Cardiac septum (tissue), 1 donor: Measurements from ENCODE around the gene EIF2AK3. TPM values are rescaled to one million over a fixed set of nuclear protein-coding genes. Genes with fewer than 3 reads are reported as not detected.

Experiments
- DNase-seq: peaks from one replicate; pipeline ENCODE4 v3.0.0-alpha.2; 2020; ENCODE audit warnings: low spot score
- intact Hi-C: fragments of 100-400 bp; cut with DNase I; formaldehyde crosslinking; loops from one replicate; pipeline ENCODE4 v1.14.0; 2022
- total RNA-seq: library from RNA; stranded (reverse); fragmentation: NEBNext Ultra II Directional; extraction: Animal tissue kit (Norgen Biotek cat#: 25700); gene quantifications from one replicate; pipeline ENCODE4 v1.2.1, GENCODE V29; 2021
- donor health status: DM: no; HTN: no; CAD: no.

The EIF2AK3 gene
- total RNA-seq, 1 donor from 2014 or later: 20.7 TPM

DNA sequence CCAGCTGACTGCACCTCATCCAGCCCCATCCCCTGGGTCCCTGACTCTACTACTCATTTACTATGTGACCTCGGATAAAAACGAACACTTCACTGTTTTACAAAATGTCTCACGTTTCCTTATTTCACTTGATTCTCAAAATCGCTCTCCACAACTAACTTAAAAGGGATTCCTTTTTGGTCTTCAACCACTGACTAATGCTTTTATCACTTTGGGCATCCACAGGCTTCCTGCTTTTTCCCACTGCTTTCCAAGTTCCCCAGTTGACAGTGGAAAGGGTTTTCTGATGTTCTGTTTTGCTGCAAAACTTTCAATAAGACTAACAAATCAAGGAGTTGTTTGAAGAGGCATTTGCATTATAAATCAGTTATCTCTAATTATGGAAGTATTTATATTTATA lies 24.1 kb downstream of the EIF2AK3 start:
- intact Hi-C loops: no loop called here
- no peak for DNase-seq

DNA sequence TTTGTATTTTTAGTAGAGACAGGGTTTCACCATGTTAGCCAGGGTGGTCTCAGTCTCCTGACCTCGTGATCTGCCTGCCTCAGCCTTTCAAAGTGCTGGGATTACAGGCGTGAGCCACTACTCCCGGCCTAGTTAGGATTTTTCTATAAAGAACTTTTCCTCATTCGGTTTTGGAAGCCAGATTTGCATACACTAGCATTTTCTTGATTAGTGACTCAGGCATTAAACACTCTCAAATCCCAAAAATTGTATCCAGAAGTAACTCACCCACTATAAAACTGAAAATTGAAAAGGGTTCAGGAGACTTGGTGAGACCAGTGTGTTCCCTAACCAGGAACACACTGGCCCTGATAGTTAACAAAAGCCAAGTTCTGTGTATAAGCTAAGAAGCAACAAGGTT lies 25.2 kb downstream of the EIF2AK3 start:
- DNase-seq: no peak
- intact Hi-C loops: no loop called here

DNA sequence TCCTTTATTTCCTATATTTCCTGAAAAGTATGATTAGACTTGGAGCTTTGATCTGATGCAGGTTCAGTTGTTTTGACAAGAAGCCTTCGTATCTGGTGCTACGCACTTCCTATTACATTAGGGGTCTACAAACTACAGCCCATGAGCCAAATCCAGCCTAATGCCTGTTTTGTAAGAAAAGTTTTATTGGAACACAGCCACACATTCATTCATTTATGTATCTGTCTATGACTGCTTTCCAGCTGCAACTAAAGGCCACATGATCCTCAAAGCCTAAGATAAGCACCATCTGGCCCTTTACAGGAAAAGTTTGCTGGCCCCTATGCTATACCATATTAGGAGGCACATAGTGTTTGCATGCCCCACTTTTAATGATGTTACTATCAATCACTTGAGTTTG lies 26.0 kb downstream of the EIF2AK3 start:
- DNase-seq: no peak
- intact Hi-C loops: loop anchor here (2.0 kb wide), 2 partner anchors 26 to 58 kb away; partner anchors contain the start of gene EIF2AK3

DNA sequence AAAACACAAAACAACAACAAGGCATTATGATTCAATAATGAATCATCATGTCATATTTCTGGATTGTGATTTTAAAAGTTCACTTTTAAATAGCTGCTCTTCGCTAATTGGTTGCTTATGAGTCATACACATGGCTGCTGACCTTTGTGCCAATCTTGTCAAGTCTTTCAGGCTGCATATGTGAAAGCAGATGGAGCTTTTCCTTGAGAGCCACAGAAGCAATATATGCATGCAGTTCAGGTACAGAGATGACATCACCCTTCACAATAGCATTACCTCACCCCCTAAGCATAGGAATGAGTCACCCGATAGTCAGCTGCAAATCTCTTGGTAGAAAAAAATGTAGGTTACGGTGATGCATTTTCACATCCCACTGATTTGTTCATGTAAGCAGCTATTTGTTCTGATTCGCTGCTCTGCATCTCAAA lies 27.2 kb downstream of the EIF2AK3 start:
- no peak for DNase-seq
- intact Hi-C loops: loop anchor here (2.0 kb wide), 2 partner anchors 27 to 59 kb away; partner anchors contain the start of gene EIF2AK3

DNA sequence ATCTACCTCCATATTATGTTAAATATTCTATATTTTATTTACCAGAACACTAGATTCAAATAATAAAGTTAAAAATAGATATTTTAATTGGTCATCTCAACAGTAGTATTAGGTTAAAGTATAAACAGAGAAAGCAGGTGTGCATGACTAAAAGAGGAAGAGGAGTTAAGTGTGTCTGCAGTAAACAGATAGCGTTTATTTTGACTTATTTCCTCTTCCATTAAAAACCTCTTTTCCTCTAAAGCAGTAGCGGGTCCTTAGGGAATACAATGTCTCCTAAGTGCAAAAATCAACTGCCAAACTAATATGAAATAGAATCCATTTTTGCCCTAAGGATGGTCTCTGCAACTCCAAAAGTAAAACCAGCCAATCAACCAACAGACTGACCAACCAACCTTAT lies 27.7 kb downstream of the EIF2AK3 start:
- intact Hi-C loops: no loop called here
- DNase-seq: no peak

DNA sequence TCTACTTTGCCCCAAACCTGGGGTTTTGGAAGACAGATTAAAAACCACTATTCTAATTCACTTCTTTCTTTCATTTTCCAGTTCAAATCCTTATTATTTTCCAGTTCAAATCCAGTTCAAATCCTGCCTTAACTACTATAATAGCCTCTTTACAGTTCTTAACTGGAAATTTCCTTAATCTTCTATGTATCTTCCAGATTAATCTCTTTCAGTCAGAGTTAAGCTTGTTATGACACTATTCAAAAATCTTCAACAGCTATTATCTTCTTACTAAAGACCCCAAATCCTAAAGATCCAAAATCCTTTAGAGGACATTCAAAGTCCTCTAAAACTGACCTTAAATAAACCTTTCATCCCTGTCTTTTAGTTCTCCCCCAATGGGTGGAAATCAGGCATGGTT lies 30.1 kb downstream of the EIF2AK3 start:
- intact Hi-C loops: no loop called here

DNA sequence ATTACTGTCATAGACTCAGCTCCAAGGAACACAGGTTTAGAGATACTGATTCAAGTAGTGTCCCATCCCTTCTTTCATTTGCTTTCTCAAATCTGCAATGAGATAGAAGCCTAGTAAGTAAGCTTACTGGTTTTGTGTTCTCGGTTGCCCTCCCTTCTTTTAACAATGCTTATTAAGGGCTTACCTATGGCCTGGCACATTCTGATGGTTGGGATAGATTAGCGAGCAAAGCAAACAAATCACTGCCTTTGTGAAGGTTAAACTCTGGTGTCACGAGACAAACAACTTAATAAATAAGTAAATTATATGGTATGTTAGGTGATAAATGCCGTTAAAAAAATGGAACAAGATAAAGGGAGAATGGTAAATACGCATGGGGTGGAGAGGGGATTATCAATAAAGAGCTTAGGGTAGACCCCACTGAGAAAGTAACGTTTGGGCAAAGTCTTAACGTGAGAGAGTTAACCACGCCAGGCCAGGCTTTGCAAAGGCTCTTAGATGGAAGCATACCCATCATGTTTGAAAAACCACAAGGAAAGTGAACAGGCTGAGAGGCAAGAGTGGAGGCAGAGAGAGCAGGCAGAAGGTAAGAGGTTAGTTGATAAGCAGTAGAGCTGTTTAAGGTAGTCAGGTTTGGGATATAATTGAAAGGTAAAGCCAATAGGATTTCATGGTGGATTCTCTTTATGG lies 31.0 kb downstream of the EIF2AK3 start:
- intact Hi-C loops: no loop called here
- DNase-seq: no peak

More for the DNA sequence above, 30.1 kb downstream of the EIF2AK3 start:
- no peak for DNase-seq

DNA sequence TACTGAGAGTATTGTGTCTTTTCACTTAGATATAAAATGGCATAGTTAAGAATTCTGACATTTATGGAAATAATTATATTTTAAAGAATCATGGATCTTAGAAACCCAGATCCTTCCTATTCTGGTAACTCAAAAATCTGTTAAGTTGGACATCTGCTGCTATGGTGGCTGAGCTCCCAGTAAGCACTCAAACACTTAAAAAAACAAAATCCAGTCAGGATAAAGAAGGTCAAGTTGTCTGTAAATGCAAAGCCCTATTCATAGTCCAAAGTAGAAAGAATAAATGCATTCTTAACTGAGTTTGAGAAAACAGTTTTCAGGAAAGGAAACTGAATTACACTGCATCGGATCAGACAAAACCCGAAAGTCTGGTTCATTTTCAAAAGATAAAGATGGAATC lies 35.6 kb downstream of the EIF2AK3 start:
- intact Hi-C loops: loop anchor here (1.0 to 5.0 kb wide), 2 partner anchors 36 to 80 kb away; partner anchors contain the start of gene EIF2AK3
- no peak for DNase-seq

DNA sequence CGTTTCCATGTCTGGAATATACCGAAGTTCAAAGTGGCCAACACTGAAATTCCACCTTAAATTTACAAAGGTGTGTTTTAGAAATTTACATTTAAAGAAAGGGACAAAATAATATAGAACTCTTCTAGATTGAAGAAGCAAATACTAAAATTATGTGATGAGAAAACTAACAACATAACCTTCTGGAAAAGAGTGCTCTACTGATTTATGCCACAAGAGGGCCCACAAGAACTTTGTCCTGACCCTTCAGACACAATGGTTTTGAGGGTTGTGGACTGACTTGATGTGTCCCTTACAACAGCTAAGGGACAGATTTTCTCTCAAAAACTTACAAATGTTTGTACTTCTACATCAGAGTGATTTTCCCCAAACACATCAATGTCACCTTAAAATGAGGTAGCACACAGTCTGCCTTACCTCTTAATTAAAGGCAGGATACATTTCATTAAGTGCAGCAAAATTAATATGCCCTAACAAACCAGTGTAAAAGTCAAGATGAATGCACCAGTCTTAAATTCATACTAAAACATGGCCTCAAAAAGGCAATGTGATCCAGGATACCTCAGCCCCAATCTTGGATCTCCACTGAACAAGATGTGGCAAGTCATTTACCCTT lies 36.2 kb downstream of the EIF2AK3 start:
- no peak for DNase-seq

DNA sequence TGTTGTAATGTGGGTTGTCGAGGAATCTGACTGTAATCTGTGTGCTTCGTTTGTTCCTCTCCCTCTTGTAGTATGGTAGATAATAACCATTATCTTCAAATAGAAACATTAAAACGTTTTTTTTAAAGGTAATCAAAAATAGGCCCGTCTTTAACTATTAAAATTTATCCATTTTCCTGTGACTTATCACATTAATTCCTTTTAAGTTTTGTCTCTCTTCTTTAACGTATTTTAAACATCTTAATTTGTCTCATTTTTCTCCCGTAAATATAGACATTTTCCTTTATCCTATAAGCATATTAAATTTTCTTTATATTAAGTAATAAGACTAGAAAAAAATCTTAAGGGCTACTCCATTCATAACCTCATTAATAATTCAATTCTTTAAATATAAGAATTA lies 41.3 kb downstream of the EIF2AK3 start:
- intact Hi-C loops: no loop called here

More for the DNA sequence above, 36.2 kb downstream of the EIF2AK3 start:
- intact Hi-C loops: loop anchor here (1.0 to 5.0 kb wide), 2 partner anchors 36 to 80 kb away; partner anchors contain the start of gene EIF2AK3

DNA sequence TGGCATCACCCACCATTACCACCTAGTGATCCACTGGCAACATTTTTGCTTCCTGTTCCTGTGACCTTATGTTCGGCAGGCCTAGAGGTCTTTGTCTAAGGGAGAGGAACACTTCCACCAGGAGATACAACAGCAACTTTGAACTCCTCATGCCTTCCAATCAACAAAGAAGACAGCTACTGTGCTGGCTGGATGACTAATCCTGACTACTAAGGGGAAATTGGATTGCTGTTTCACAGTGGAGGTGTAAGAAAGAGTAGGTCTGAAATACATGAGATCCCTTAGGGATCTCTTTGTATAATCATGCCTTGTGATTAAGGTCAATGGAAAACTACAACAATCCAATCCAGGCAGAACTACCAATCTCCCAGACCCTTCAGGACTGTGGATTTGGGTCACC lies 45.2 kb downstream of the EIF2AK3 start:
- DNase-seq: no peak
- intact Hi-C loops: no loop called here

More for the DNA sequence above, 41.3 kb downstream of the EIF2AK3 start:
- DNase-seq: no peak

DNA sequence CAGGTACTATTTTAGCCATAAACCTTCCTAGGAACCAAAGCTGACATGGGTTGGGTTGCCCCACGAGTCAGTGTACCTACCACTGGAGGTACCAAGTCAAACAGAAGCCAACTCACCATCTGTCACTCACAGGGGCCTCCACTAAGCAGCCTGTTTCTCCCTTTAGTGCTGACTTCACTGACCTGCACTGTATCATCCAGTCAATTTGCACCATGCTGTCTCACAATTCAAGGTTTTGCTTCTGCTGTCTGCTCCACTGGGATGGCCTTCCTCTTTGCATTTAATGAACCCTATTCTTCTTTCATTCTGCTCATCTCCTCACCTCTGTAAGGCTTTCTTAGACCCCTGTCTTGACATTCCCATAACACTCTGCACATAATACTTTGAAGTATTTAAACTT lies 47.2 kb downstream of the EIF2AK3 start:
- intact Hi-C loops: no loop called here
- DNase-seq: no peak

DNA sequence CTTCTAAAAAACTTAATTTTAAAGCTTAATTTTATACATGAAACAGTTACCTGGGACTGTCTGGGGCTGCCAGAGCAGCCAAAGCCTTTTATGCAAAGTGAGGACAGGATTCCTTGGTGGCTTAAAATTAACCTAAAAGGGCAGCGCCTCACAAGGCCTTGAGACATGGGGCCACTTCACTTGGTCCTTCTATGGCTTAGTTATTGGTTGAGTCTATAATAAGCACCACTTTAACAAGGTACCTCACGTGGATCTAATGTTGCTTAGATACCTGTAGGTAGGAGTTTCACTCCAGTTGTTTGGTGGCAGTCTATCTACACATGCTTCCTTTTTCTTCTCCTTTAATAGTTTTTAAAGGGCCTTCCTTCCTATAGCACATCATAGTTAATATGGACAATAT lies 51.6 kb downstream of the EIF2AK3 start:
- intact Hi-C loops: no loop called here
- no peak for DNase-seq

DNA sequence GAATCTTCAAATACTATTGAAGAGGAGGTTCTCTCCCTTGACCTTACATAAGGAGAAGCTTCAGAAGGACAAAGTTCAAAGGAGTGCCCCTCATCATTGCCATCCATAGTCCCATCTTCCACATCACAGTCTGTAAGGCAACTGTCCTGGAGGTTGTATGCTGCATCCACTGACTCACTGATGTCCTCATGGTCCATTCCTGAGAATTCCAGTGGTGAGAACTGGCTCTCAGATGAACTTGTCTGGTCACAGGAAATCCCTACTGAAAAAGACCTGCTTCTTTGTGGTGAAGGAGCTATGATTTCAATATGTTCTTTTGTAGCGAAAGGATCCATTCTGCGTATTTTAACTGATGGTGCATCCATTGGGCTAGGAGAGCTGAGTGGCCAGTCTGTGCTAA lies 52.2 kb downstream of the EIF2AK3 start:
- intact Hi-C loops: no loop called here
- DNase-seq: no peak

DNA sequence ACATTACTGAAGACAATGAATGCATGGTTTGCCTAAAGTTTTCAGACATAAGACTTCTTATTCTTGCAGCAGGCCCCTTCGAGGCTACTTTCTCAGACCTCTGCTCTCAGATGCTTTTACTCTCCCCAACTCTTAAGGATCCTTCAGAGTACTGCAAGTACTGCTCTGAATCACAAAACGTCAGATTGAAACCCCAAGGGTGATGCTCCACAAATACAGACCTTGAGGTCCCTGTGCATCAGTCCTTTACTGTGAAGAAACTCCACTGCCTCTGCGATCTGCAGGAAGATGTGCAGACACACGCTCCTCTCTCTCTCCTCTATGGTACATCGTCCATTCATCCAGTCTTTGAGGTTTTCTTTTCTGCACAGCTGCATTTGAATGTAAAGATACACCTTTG lies 52.8 kb downstream of the EIF2AK3 start:
- intact Hi-C loops: no loop called here
- no peak for DNase-seq

DNA sequence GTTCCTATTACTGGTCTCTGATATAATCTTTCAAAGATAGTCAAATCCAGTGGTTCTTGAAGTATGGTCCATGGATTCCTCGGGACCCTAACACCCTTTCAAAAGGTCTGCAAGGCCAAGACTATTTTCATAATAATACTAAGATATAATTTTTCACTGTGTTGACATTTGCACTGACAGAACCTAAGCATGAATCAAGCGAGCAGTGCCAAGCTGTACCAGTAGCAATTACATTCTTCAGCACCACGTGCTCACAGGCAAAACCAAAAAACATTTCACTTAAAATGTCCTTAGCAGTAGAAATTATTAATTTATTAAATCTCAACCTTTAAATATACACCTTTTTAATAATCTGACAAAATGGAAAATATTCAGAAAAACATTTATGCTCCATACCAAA lies 59.1 kb downstream of the EIF2AK3 start:
- intact Hi-C loops: no loop called here
- no peak for DNase-seq

DNA sequence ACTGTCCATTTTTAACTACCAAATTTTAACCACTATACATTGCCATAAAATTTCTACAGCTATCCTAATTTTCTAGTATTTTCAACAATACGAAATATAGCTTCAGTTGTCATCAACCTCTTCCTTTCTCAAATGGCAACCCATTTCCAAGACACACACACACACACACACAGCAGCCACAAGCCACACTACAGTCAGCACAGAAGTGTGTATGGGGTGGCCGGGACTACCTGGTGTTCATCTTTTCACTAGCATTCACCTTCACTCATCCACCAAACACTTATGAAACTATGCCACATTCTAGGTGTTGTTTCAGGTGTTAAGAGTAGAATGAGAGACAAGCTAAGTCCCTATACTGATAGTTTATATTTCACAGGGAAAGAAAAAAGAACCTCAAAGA lies 62.9 kb downstream of the EIF2AK3 start:
- DNase-seq: no peak
- intact Hi-C loops: no loop called here

DNA sequence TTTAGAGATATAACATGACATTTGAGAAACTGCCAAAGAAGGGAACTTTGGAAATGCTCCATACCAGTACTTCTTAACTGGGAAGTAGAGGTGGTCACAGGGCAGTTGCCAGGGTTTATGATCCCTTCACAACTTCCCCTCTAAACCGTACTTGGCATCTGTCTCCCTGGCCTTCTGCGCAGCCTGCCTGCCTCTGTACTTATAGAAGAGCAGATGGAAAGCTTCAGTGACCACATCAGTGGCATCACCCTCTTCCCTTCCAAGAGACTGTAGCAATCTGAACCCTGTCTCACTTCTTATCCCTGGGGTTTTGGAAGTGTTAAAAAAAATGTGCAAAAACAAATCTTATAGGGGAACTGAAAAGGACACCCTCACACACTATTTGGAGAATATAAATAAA lies 64.1 kb downstream of the EIF2AK3 start:
- intact Hi-C loops: no loop called here
- no peak for DNase-seq

DNA sequence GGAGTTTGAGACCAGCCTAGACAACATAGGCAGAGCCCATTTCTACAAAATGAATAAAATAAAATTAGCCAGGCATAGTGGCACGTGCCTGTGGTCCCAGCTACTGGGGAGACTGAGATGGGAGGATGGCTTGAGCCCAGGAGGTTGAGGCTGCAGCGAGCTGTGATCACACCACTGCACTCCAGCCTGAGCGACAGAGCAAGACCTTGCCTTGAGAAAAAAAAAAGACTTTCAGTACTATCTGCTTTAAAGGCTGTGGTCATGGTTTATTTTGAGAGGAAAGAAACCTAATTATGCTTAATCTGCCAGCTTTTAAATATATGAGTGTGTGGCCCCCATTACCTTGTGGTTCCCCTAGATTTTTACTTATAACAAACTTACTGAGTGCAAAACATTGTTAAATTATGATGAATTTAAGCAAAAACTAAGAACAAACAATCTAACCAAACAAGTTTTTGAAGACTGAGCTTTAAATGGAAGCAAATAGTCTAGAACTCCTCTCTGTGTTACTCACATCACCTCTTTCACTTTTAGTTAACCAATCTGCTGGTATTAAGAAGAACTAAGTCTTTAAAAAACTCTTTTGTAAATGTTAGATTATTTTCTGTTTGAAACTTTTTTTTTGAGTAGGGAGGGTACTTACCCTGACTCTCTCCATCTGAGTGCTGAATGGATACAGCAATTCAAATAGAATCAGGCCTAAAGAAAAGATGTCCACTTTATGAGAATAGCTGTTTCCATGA lies 65.4 kb downstream of the EIF2AK3 start:
- intact Hi-C loops: no loop called here
- no peak for DNase-seq

DNA sequence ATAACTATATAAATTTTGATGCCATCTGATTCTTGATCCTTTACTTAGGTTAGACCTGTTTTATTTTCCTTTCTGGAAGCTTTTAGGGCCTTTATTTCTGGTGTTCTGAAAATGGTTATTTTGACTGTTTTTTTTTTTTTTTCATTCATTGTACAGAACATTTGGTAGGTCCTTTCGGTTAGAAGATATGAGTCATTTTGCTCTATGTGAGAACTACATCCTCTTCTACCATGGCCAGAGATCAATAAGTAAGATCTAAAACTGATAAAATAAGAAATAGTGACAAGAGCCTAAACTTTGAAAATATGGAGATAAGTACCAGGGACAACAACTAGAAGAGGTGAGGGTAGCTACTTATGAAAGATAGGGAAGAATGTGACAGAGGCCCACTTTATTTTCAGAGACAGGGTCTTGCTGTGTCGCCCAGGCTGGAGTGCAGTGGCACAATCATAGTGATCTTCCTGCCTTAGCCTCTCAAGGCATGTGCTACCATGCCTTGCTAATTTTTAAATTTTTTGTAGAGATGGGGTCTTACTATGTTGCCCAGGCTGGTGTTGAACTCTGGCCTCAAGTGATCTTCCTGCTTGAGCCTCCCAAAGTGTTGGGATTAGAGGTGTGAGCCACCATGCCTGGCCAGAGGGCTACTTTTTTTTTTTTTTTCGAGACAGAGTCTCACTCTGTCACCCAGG lies 66.5 kb downstream of the EIF2AK3 start:
- no peak for DNase-seq
- intact Hi-C loops: no loop called here
